Right cardiac atrium (tissue), 5 donors: Measurements from ENCODE around the gene BPIFA1. TPM values are rescaled to one million over a fixed set of nuclear protein-coding genes. Genes with fewer than 3 reads are reported as not detected.

Source experiments
- ATAC-seq, 2 donors: fragments of 200-7000 bp; cut with Tn5 transposase; one replicate each; pipeline versions ENCODE4 v1.8.0 to v1.9.1; 2020; ENCODE audit warnings: moderate library complexity in 2 of 2, mild to moderate bottlenecking in 1 of 2
- DNase-seq, 3 donors: peaks; one replicate each; pipeline ENCODE4 v3.0.0-alpha.2; 2020
- H3K27ac ChIP-seq: one replicate; pipeline ENCODE4 v1.5.1; 2013; ENCODE audit warnings: mild to moderate bottlenecking, low read length, control low read depth, moderate library complexity
- H3K27me3 ChIP-seq: one replicate; pipeline ENCODE4 v1.6.1; 2013; ENCODE audit not compliant: control insufficient read depth, insufficient read depth
- H3K4me1 ChIP-seq: one replicate; pipeline ENCODE4 v1.6.1; 2013; ENCODE audit warnings: low read length; ENCODE audit not compliant: control insufficient read depth, insufficient read depth
- H3K4me3 ChIP-seq: one replicate; pipeline ENCODE4 v1.5.1; 2013; ENCODE audit warnings: low read length, control low read depth
- H3K9me3 ChIP-seq: one replicate; pipeline ENCODE4 v1.6.1; 2013; ENCODE audit warnings: low read length; ENCODE audit not compliant: control insufficient read depth
- WGBS: extraction: QIAGEN DNeasy Blood & Tissue Kit; methylation state at CpG from one replicate; pipeline ENCODE4 v1.1.7; 2013; 5-methylcytosine and 5-hydroxymethylcytosine counted together
- intact Hi-C, 4 donors: fragments of 100-400 bp; cut with DNase I; formaldehyde crosslinking; loops; one replicate each; pipeline versions ENCODE4 v1.11.0 to v1.14.0; 2022 to 2023
- polyA plus RNA-seq: library from polyadenylated mRNA; stranded (reverse); fragments of 200-250 nt; gene quantifications from one replicate; pipeline ENCODE4 v1.2.3, GENCODE V29; 2013
- total RNA-seq, 4 donors: library from RNA; stranded (reverse); fragmentation: NEBNext Ultra II Directional; extraction: Animal tissue kit (Norgen Biotek cat#: 25700); gene quantifications; one replicate each; pipeline ENCODE4 v1.2.1, GENCODE V29; 2021
- donor health status: healthy with polysubstance abuse.
- donor health status: DM: no; HTN: yes; CAD: no.
- donor health status: DM: no; HTN: no; CAD: no.
- donor health status: DM: no; HTN: yes; CAD: no; lungs with severe emphysema.
- donor health status: DM: yes; HTN: yes; CAD: no.

The BPIFA1 gene
- total and polyA plus RNA-seq, 5 donors: not detected

GRCh38 chr20:33261465-33261864 lies 25.7 kb downstream of the BPIFA1 start:
- H3K27ac ChIP-seq: no peak overlapping the region
- DNase-seq: no peak
- no peak overlapping the region for H3K4me3 ChIP-seq
- H3K4me1 ChIP-seq: no peaks in the 10 kb centered on the region
- H3K27me3 ChIP-seq: no peaks in the 10 kb centered on the region
- intact Hi-C loops: no loop called here
- peaks cover 2% of the 10 kb centered on the region for H3K9me3 ChIP-seq
- ATAC-seq: no peak
- 66% methylated on average over 4 of the region's 4 CpGs for WGBS

- H3K9me3 ChIP-seq: peaks cover 2% of the 10 kb centered on the region
- ATAC-seq: peak; percentile 47 to 57
- DNase-seq: peak in 1 of 3 donors; percentile 60
- intact Hi-C loops: no loop called here
- no peak overlapping the region for H3K4me3 ChIP-seq
- 19% methylated on average over 5 of the region's 5 CpGs for WGBS
- H3K27ac ChIP-seq: no peak overlapping the region
- H3K27me3 ChIP-seq: no peaks in the 10 kb centered on the region
- H3K4me1 ChIP-seq: no peaks in the 10 kb centered on the region
Observed at GRCh38 chr20:33262658-33263065, 26.9 kb downstream of the BPIFA1 start.

GRCh38 chr20:33263784-33264183 lies 28.0 kb downstream of the BPIFA1 start:
- Histone ChIP-seq H3K27ac (no peak overlapping the region), H3K27me3 (no peaks in the 10 kb centered on the region), H3K4me1 (no peaks in the 10 kb centered on the region), H3K9me3 (peaks cover 2% of the 10 kb centered on the region), H3K4me3 (no peak overlapping the region)
- DNase-seq (no peak), ATAC-seq (no peak)
- WGBS: 62% methylated on average over 5 of the region's 5 CpGs
- intact Hi-C loops: no loop called here

- no peak for DNase-seq
- Histone ChIP-seq H3K4me1 (no peaks in the 10 kb centered on the region), H3K9me3 (no peaks in the 10 kb centered on the region), H3K27me3 (no peaks in the 10 kb centered on the region), H3K4me3 (no peak overlapping the region), H3K27ac (no peak overlapping the region)
- intact Hi-C loops: no loop called here
- no peak for ATAC-seq
- WGBS: 66% methylated on average over 3 of the region's 3 CpGs
Observed at GRCh38 chr20:33267701-33268100, 31.9 kb downstream of the BPIFA1 start.

GRCh38 chr20:33272155-33272873 lies 36.5 kb downstream of the BPIFA1 start:
- Histone ChIP-seq H3K4me3 (no peak overlapping the region), H3K9me3 (no peaks in the 10 kb centered on the region), H3K27me3 (no peaks in the 10 kb centered on the region), H3K27ac (no peak overlapping the region), H3K4me1 (no peaks in the 10 kb centered on the region)
- WGBS: 87% methylated on average over 10 of the region's 10 CpGs
- intact Hi-C loops: no loop called here
- ATAC-seq (no peak), DNase-seq (no peak)

GRCh38 chr20:33273117-33273851 lies 37.5 kb downstream of the BPIFA1 start:
- Histone ChIP-seq H3K4me3 (no peak overlapping the region), H3K9me3 (no peaks in the 10 kb centered on the region), H3K27me3 (no peaks in the 10 kb centered on the region), H3K27ac (no peak overlapping the region), H3K4me1 (no peaks in the 10 kb centered on the region)
- DNase-seq (no peak), ATAC-seq (no peak)
- 54% methylated on average over 13 of the region's 13 CpGs for WGBS
- intact Hi-C loops: no loop called here

- no peaks in the 10 kb centered on the region for H3K27me3 ChIP-seq
- intact Hi-C loops: no loop called here
- H3K4me3 ChIP-seq: no peak overlapping the region
- no peak overlapping the region for H3K27ac ChIP-seq
- no peaks in the 10 kb centered on the region for H3K4me1 ChIP-seq
- no peaks in the 10 kb centered on the region for H3K9me3 ChIP-seq
- no peak for DNase-seq
- 65% methylated on average over 8 of the region's 8 CpGs for WGBS
- no peak for ATAC-seq
Observed at GRCh38 chr20:33275215-33275614, 39.4 kb downstream of the BPIFA1 start.

- WGBS: 53% methylated on average over 3 of the region's 3 CpGs
- H3K4me1 ChIP-seq: no peaks in the 10 kb centered on the region
- no peaks in the 10 kb centered on the region for H3K27me3 ChIP-seq
- DNase-seq (no peak), ATAC-seq (no peak)
- intact Hi-C loops: no loop called here
- no peak overlapping the region for H3K27ac ChIP-seq
- H3K4me3 ChIP-seq: no peak overlapping the region
- H3K9me3 ChIP-seq: no peaks in the 10 kb centered on the region
Observed at GRCh38 chr20:33275871-33276270, 40.1 kb downstream of the BPIFA1 start.

GRCh38 chr20:33276303-33277113 lies 40.7 kb downstream of the BPIFA1 start:
- Histone ChIP-seq H3K9me3 (no peaks in the 10 kb centered on the region), H3K27me3 (no peaks in the 10 kb centered on the region), H3K4me1 (no peaks in the 10 kb centered on the region), H3K27ac (no peak overlapping the region), H3K4me3 (no peak overlapping the region)
- intact Hi-C loops: no loop called here
- no peak for DNase-seq
- 69% methylated on average over 11 of the region's 12 CpGs for whole genome bisulfite sequencing
- no peak for ATAC-seq

- DNase-seq (no peak), ATAC-seq (no peak)
- Histone ChIP-seq H3K27ac (no peak overlapping the region), H3K4me1 (no peaks in the 10 kb centered on the region), H3K9me3 (no peaks in the 10 kb centered on the region), H3K4me3 (no peak overlapping the region), H3K27me3 (no peaks in the 10 kb centered on the region)
- 52% methylated on average over 13 of the region's 13 CpGs for WGBS
- intact Hi-C loops: no loop called here
Observed at GRCh38 chr20:33277471-33278441, 42.0 kb downstream of the BPIFA1 start.
